Activated T-helper 1 cell treated with anti-CD3 and anti-CD28 coated beads, Interleukin-12 subunit alpha, Interleukin-12 subunit beta, Interleukin-2, Interleukin-4 antibody, amounts not matched to agents 30 ng/mL and 10 ng/mL and 1 ng/mL, durations not matched to agents 14 hours and 24 hours and 36 hours (primary cell): Measurements from ENCODE around the gene PRTFDC1. TPM values are rescaled to one million over a fixed set of nuclear protein-coding genes. Genes with fewer than 3 reads are reported as not detected.
"Not testable (repeated sequence)": the region's sequence is repeated elsewhere in the genome, so short reads cannot be mapped to it uniquely, and the experiment has no call there.

Experiments used
- DNase-seq: peaks from one replicate; pipeline ENCODE4 v3.0.0; 2021; ENCODE audit warnings: low spot score
- H3K27ac Mint-ChIP-seq: one replicate; pipeline ENCODE4 v1.8.0; 2021; ENCODE audit warnings: mild to moderate bottlenecking, mixed read lengths
- H3K27me3 Mint-ChIP-seq: one replicate; pipeline ENCODE4 v1.8.0; 2022; ENCODE audit warnings: mild to moderate bottlenecking, moderate library complexity, mixed read lengths; ENCODE audit not compliant: insufficient read depth
- H3K36me3 Mint-ChIP-seq: one replicate; pipeline ENCODE4 v1.8.0; 2021; ENCODE audit warnings: low read depth, mixed read lengths
- H3K4me1 Mint-ChIP-seq: one replicate; pipeline ENCODE4 v1.8.0; 2021; ENCODE audit warnings: low read depth, mixed read lengths
- H3K4me3 Mint-ChIP-seq: one replicate; pipeline ENCODE4 v1.8.0; 2021; ENCODE audit warnings: mild to moderate bottlenecking, moderate library complexity, mixed read lengths
- H3K9me3 Mint-ChIP-seq: one replicate; pipeline ENCODE4 v1.8.0; 2021; ENCODE audit warnings: mixed read lengths
- intact Hi-C: fragments of 100-400 bp; cut with micrococcal nuclease; formaldehyde crosslinking; loops from one replicate; pipeline ENCODE4 v1.15.1; 2024
- total RNA-seq: library from RNA; stranded (reverse); gene quantifications from 2 replicates; pipeline ENCODE4 v1.2.3, GENCODE V29; 2022

Gene PRTFDC1
- total RNA-seq, 1 donor from 2014 or later = 0.57 TPM

GRCh38 chr10:24981161-24981710, 28.8 kb upstream of the PRTFDC1 start:
- Mint-ChIP-seq H3K27me3 (peaks cover 10% of the 10 kb centered on the region), H3K9me3 (no peaks in the 10 kb centered on the region), H3K36me3 (no peaks in the 10 kb centered on the region), H3K27ac (no peak overlapping the region), H3K4me1 (no peaks in the 10 kb centered on the region), H3K4me3 (no peak overlapping the region)
- no peak for DNase-seq
- intact Hi-C loops = no loop called here

GRCh38 chr10:24979685-24980084, 27.3 kb upstream of the PRTFDC1 start:
- Mint-ChIP-seq H3K36me3 (no peaks in the 10 kb centered on the region), H3K27ac (no peak overlapping the region), H3K27me3 (peaks cover 12% of the 10 kb centered on the region), H3K4me1 (no peaks in the 10 kb centered on the region), H3K9me3 (no peaks in the 10 kb centered on the region), H3K4me3 (no peak overlapping the region)
- intact Hi-C loops = no loop called here
- no peak for DNase-seq

- peaks cover 15% of the 10 kb centered on the region for H3K27me3 Mint-ChIP-seq
- no peaks in the 10 kb centered on the region for H3K36me3 Mint-ChIP-seq
- DNase-seq = no peak
- H3K9me3 Mint-ChIP-seq = no peaks in the 10 kb centered on the region
- no peak overlapping the region for H3K27ac Mint-ChIP-seq
- no peak overlapping the region for H3K4me3 Mint-ChIP-seq
- H3K4me1 Mint-ChIP-seq = no peaks in the 10 kb centered on the region
- intact Hi-C loops = no loop called here
Measured at GRCh38 chr10:24974976-24975375, 22.6 kb upstream of the PRTFDC1 start.

GRCh38 chr10:24973163-24973562, 20.8 kb upstream of the PRTFDC1 start:
- Mint-ChIP-seq H3K27ac (no peak overlapping the region), H3K27me3 (peaks cover 7% of the 10 kb centered on the region), H3K9me3 (no peaks in the 10 kb centered on the region), H3K4me1 (no peaks in the 10 kb centered on the region), H3K36me3 (no peaks in the 10 kb centered on the region), H3K4me3 (no peak overlapping the region)
- intact Hi-C loops = no loop called here
- DNase-seq = no peak

- H3K36me3 Mint-ChIP-seq = no peaks in the 10 kb centered on the region
- H3K4me3 Mint-ChIP-seq = no peak overlapping the region
- H3K9me3 Mint-ChIP-seq = no peaks in the 10 kb centered on the region
- no peaks in the 10 kb centered on the region for H3K4me1 Mint-ChIP-seq
- H3K27ac Mint-ChIP-seq = no peak overlapping the region
- intact Hi-C loops = no loop called here
- H3K27me3 Mint-ChIP-seq = peaks cover 5% of the 10 kb centered on the region
- no peak for DNase-seq
Measured at GRCh38 chr10:24971374-24971773, 19.0 kb upstream of the PRTFDC1 start.

GRCh38 chr10:24969841-24970281, 17.5 kb upstream of the PRTFDC1 start:
- Mint-ChIP-seq H3K27me3 (peaks cover 3% of the 10 kb centered on the region), H3K4me1 (no peaks in the 10 kb centered on the region), H3K36me3 (no peaks in the 10 kb centered on the region), H3K9me3 (no peaks in the 10 kb centered on the region), H3K4me3 (no peak overlapping the region), H3K27ac (no peak overlapping the region)
- intact Hi-C loops = no loop called here
- no peak for DNase-seq

- H3K27ac Mint-ChIP-seq, intact Hi-C loops, DNase-seq, H3K9me3 Mint-ChIP-seq, H3K4me3 Mint-ChIP-seq, H3K27me3 Mint-ChIP-seq, H3K36me3 Mint-ChIP-seq, H3K4me1 Mint-ChIP-seq: not testable (repeated sequence)
Measured at GRCh38 chr10:24968951-24969350, 16.5 kb upstream of the PRTFDC1 start.

GRCh38 chr10:24968349-24968748, 15.9 kb upstream of the PRTFDC1 start:
- Mint-ChIP-seq H3K36me3 (no peaks in the 10 kb centered on the region), H3K9me3 (no peaks in the 10 kb centered on the region), H3K27me3 (peaks cover 3% of the 10 kb centered on the region), H3K4me1 (no peaks in the 10 kb centered on the region), H3K4me3 (no peak overlapping the region), H3K27ac (no peak overlapping the region)
- no peak for DNase-seq
- intact Hi-C loops = no loop called here

GRCh38 chr10:24966962-24967481, 14.6 kb upstream of the PRTFDC1 start:
- H3K27ac Mint-ChIP-seq = no peak overlapping the region
- no peaks in the 10 kb centered on the region for H3K9me3 Mint-ChIP-seq
- no peaks in the 10 kb centered on the region for H3K27me3 Mint-ChIP-seq
- DNase-seq = no peak
- intact Hi-C loops = no loop called here
- peaks cover 8% of the 10 kb centered on the region for H3K4me1 Mint-ChIP-seq
- no peaks in the 10 kb centered on the region for H3K36me3 Mint-ChIP-seq
- no peak overlapping the region for H3K4me3 Mint-ChIP-seq

GRCh38 chr10:24965051-24965450, 12.6 kb upstream of the PRTFDC1 start:
- Mint-ChIP-seq H3K36me3 (no peaks in the 10 kb centered on the region), H3K27ac (no peak overlapping the region), H3K9me3 (no peaks in the 10 kb centered on the region)

GRCh38 chr10:24963521-24964041, 11.2 kb upstream of the PRTFDC1 start:
- H3K27ac Mint-ChIP-seq = no peak overlapping the region
- H3K36me3 Mint-ChIP-seq = no peaks in the 10 kb centered on the region
- H3K4me1 Mint-ChIP-seq = peaks cover 8% of the 10 kb centered on the region
- intact Hi-C loops = no loop called here
- no peaks in the 10 kb centered on the region for H3K27me3 Mint-ChIP-seq
- no peak overlapping the region for H3K4me3 Mint-ChIP-seq
- no peaks in the 10 kb centered on the region for H3K9me3 Mint-ChIP-seq
- no peak for DNase-seq

More at GRCh38 chr10:24965051-24965450, 12.6 kb upstream of the PRTFDC1 start:
- Mint-ChIP-seq H3K27me3 (no peaks in the 10 kb centered on the region), H3K4me3 (no peak overlapping the region), H3K4me1 (peaks cover 8% of the 10 kb centered on the region)
- intact Hi-C loops = no loop called here
- DNase-seq = no peak

- Mint-ChIP-seq H3K27me3 (no peaks in the 10 kb centered on the region), H3K27ac (no peak overlapping the region), H3K36me3 (no peaks in the 10 kb centered on the region), H3K9me3 (no peaks in the 10 kb centered on the region), H3K4me1 (peaks cover 8% of the 10 kb centered on the region), H3K4me3 (no peak overlapping the region)
- intact Hi-C loops = no loop called here
- DNase-seq = no peak
Measured at GRCh38 chr10:24962995-24963394, 10.6 kb upstream of the PRTFDC1 start.

GRCh38 chr10:24961582-24961981, 9.2 kb upstream of the PRTFDC1 start:
- H3K27me3 Mint-ChIP-seq = no peaks in the 10 kb centered on the region
- intact Hi-C loops = no loop called here
- peaks cover 8% of the 10 kb centered on the region for H3K4me1 Mint-ChIP-seq
- no peak for DNase-seq
- no peaks in the 10 kb centered on the region for H3K9me3 Mint-ChIP-seq
- no peak overlapping the region for H3K27ac Mint-ChIP-seq
- no peak overlapping the region for H3K4me3 Mint-ChIP-seq
- no peaks in the 10 kb centered on the region for H3K36me3 Mint-ChIP-seq

GRCh38 chr10:24959382-24959730, 7.0 kb upstream of the PRTFDC1 start:
- intact Hi-C loops = loop anchor here (10.0 kb wide), 1 partner anchor 105 kb away; no protein-coding TSS in a partner anchor
- H3K9me3 Mint-ChIP-seq = no peaks in the 10 kb centered on the region
- H3K4me1 Mint-ChIP-seq = peaks cover 8% of the 10 kb centered on the region
- no peaks in the 10 kb centered on the region for H3K27me3 Mint-ChIP-seq
- DNase-seq = no peak
- no peak overlapping the region for H3K4me3 Mint-ChIP-seq
- H3K36me3 Mint-ChIP-seq = no peaks in the 10 kb centered on the region
- no peak overlapping the region for H3K27ac Mint-ChIP-seq
